ELR (cell line): ENCODE results near the gene MACROH2A1.

ENCODE experiments used
- DNase-seq: peaks from one replicate; pipeline ENCODE4 v3.0.0-alpha.2; 2015; ENCODE audit warnings: low read depth

The MACROH2A1 gene

GRCh38 chr5:135435467-135436330 lies 36.7 kb upstream of the MACROH2A1 start:
- DNase-seq, result no peak

GRCh38 chr5:135434591-135435466 lies 35.8 kb upstream of the MACROH2A1 start:
- DNase-seq, result peak; percentile 75

GRCh38 chr5:135433681-135434426 lies 34.8 kb upstream of the MACROH2A1 start:
- DNase-seq, result peak; percentile 48

DNA sequence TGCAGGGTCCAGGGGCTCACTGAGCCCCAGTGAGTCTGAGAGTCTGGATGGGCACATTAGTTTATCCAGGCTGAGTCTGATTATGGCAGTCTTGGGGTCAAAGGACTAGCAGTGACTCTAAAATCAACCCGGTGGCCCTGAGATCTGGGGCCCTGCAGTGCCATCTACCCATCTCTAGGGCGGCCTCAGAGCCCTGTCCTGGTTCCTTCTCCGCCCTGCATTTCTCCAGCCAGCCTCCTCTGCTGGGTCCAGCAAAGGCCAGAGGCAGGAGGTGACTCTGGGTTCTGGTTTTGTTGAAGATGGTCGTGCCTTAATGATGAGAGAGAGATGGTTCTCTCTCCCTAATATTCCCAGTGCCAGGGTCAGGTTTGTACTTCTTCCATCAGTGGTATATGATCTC lies 33.1 kb upstream of the MACROH2A1 start:
- no peak for DNase-seq

DNA sequence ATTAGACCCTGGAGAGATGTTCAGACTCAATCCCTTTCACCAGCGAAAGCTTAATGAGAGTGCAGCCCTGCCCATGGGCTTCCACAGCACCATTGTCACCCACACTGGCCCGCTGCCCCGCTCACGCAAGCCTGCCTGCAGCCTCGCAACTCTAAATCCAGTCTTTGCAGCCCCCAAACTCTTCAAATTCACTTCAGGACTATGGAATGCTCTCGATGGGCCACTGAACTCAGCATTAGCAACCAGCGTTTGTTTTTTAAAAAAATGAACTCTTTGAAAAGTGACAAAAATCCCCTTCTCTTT lies 31.1 kb upstream of the MACROH2A1 start:
- DNase-seq, result no peak

GRCh38 chr5:135429301-135430134 lies 30.5 kb upstream of the MACROH2A1 start:
- DNase-seq, result no peak

- DNase-seq, result no peak
Measured at GRCh38 chr5:135428586-135428985, 29.6 kb upstream of the MACROH2A1 start.

DNA sequence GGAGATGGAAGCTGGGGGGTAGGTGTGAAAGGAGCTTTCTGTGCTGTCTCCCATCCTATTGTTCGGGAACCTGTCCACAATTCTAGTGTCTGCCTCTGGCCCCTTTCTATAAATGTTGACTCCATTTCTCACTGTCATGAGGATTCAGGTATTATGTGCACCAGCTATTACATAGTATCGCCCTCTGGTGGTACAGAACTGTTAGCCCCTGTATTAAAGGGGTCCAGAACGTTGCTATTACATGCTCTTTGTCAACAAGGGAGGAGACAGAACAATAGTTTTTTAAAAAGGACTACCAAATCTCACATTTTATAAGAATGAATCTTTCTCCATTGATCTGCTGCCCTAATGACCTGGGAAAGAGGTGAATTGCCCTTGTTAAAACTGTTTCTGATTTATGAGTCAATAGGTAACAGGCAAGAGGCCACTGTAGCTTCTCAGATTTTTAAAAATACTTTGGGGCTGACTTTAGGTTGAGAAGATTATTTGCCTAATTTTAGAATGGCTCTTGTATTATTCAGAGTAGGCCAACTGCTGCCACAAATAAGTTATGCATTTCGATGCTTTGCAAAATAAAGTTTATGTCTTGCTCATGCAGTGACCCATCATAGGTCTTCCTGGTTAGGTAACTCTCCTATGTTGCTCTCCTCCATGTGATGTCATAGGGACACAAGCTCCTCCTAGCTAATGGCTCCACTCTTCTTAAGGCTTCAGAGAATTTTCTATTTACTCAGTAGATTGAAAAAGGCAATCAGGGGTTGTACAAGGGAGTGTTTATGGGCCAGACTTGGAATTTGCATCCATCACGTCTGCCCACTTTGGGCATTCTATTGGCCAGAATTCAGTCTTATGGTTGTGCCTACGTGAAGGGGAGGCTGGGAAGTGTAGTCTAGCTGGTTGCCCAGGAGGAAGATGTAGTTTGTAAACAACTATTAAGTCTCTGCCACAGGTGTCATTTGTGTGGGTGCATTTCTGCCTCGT lies 27.4 kb upstream of the MACROH2A1 start:
- DNase-seq, result peak; percentile 79

GRCh38 chr5:135425641-135426040 lies 26.6 kb upstream of the MACROH2A1 start:
- DNase-seq, result no peak

GRCh38 chr5:135423846-135424168 lies 24.8 kb upstream of the MACROH2A1 start:
- DNase-seq, result no peak

- no peak for DNase-seq
Measured at GRCh38 chr5:135423146-135423845, 24.3 kb upstream of the MACROH2A1 start.

- no peak for DNase-seq
Measured at GRCh38 chr5:135422419-135422818, 23.4 kb upstream of the MACROH2A1 start.

- no peak for DNase-seq
Measured at GRCh38 chr5:135417083-135417482, 18.1 kb upstream of the MACROH2A1 start.

- no peak for DNase-seq
Measured at GRCh38 chr5:135405082-135405481, 6.1 kb upstream of the MACROH2A1 start.

DNA sequence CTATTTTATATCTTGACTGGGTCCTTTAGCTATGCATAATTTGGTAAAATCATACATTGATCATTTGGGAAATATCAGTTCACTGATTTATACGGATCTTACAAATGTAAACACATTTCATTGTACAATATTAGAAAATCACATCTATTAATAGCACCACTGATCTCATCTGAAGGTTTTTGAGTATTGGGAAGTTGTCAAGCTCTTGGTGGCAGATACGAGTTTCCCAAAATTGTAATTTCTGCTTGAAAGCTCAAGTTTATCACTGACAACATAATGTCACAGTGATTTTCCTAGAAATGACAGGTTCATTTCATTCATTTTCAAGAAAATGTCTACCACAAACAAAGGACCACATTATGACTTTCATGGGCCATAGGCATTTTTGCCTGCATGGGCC lies 3.0 kb upstream of the MACROH2A1 start:
- DNase-seq, result no peak

- no peak for DNase-seq
Measured at GRCh38 chr5:135400866-135401265, 1.8 kb upstream of the MACROH2A1 start.

- DNase-seq, result no peak
Measured at GRCh38 chr5:135399794-135400542, 937 bp upstream of the MACROH2A1 start.

GRCh38 chr5:135398160-135398854 lies 724 bp downstream of the MACROH2A1 start:
- DNase-seq, result peak; percentile 55

GRCh38 chr5:135397084-135397483 lies 1.9 kb downstream of the MACROH2A1 start:
- no peak for DNase-seq
